Measurements from ENCODE around the gene TAOK3. TPM values are rescaled to one million over a fixed set of nuclear protein-coding genes. Genes with fewer than 3 reads are reported as not detected.

The TAOK3 gene
- total RNA-seq, 4 donors from 2014 or later, result 91.2 to 111 (median 93.2) TPM

DNA sequence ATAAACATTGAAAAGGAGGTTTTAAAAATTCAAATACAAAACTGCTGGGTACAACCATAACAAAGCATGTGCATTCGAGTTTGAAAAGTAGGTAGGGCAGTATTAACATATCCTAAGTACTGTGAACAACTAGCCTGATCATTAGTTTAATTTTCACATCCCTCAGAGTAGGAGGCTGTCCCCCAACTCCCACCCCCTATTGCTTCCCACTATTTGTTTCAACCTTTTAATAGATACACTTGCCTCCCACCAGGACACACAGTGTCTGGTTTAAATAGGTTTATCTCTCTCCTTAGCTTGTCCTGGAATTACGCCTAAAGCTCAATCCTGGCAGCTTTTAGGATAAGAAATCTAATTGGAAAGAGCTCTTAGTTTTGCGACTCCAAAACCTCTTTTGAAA, 2.1 kb downstream of the TAOK3 start:
- Histone ChIP-seq H3K4me1 (peaks cover 0 to 30% (median 4%) of the 10 kb centered on the region in 4 donors), H3K36me3 (no peaks in the 10 kb centered on the region), H3K27ac (no peak overlapping the region), H3K27me3 (no peaks in the 10 kb centered on the region), H3K4me3 (peak overlapping the region in 2 of 4 donors; percentile 89 to 96), H3K9me3 (no peaks in the 10 kb centered on the region)
- DNase-seq, result no peak
- TF ChIP-seq POLR2A (IDR thresholded peaks at IDR 0.05), result no peak
- no peak for TF ChIP-seq CTCF (IDR thresholded peaks at IDR 0.05)

GRCh38 chr12:118368821-118369220, 3.9 kb downstream of the TAOK3 start:
- no peak for TF ChIP-seq CTCF (IDR thresholded peaks at IDR 0.05)
- TF ChIP-seq POLR2A (IDR thresholded peaks at IDR 0.05), result no peak
- Histone ChIP-seq H3K9me3 (no peaks in the 10 kb centered on the region), H3K27ac (no peak overlapping the region), H3K4me3 (no peak overlapping the region), H3K36me3 (no peaks in the 10 kb centered on the region), H3K4me1 (peaks cover 0 to 20% (median 3%) of the 10 kb centered on the region in 4 donors), H3K27me3 (no peaks in the 10 kb centered on the region)
- no peak for DNase-seq

- Histone ChIP-seq H3K27me3 (no peaks in the 10 kb centered on the region), H3K27ac (no peak overlapping the region), H3K36me3 (no peaks in the 10 kb centered on the region), H3K9me3 (no peaks in the 10 kb centered on the region), H3K4me1 (peaks cover 0 to 17% (median 7%) of the 10 kb centered on the region in 4 donors), H3K4me3 (no peak overlapping the region)
- TF ChIP-seq CTCF (IDR thresholded peaks at IDR 0.05) (no peak), POLR2A (IDR thresholded peaks at IDR 0.05) (no peak)
- DNase-seq, result no peak
These were observed 10.8 kb downstream of the TAOK3 start for GRCh38 chr12:118361889-118362288.

DNA sequence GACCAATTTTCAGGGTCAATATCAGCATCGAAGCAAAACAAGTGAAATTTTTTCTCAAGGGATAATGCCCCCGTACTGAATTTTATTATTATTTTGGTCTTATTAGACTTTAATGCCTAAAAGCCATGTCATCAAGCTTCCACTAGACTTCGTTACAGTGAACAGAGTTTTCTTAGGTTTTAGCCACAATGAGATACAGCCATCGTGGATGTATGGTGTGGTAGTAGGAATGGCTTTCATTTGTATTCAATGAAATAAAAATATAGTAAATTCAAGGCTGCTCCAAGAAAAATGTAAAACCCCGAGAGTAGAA, 11.7 kb downstream of the TAOK3 start:
- H3K4me3 ChIP-seq, result no peak overlapping the region
- H3K9me3 ChIP-seq, result no peaks in the 10 kb centered on the region
- TF ChIP-seq CTCF (IDR thresholded peaks at IDR 0.05) (no peak), POLR2A (IDR thresholded peaks at IDR 0.05) (no peak)
- peaks cover 0 to 26% (median 7%) of the 10 kb centered on the region in 4 donors for H3K4me1 ChIP-seq
- no peak overlapping the region for H3K27ac ChIP-seq
- H3K36me3 ChIP-seq, result no peaks in the 10 kb centered on the region
- no peak for DNase-seq
- no peaks in the 10 kb centered on the region for H3K27me3 ChIP-seq

DNA sequence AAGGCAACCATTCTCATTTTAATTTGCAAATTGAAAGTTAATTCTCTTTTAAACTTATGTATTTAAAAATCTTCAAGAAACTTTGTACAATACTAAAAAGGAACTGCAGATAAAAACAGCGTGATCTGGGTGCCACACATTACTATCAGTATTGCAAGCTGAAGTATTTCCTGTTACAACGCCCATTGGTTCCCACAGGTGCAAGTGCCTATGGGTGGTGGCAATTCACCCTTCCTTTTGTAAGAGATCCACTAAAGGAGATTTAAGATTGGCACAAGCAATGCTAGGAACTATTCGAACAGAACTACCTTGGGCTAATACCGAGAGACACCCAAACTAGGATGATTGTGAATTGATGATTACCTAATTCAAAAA, 13.2 kb downstream of the TAOK3 start:
- no peaks in the 10 kb centered on the region for H3K9me3 ChIP-seq
- no peaks in the 10 kb centered on the region for H3K36me3 ChIP-seq
- TF ChIP-seq POLR2A (IDR thresholded peaks at IDR 0.05) (no peak), CTCF (IDR thresholded peaks at IDR 0.05) (no peak)
- peaks cover 0 to 30% (median 7%) of the 10 kb centered on the region in 4 donors for H3K4me1 ChIP-seq
- peak overlapping the region; percentile 50 to 72 (median 56) for H3K27ac ChIP-seq
- no peaks in the 10 kb centered on the region for H3K27me3 ChIP-seq
- peak in 2 of 3 donors; percentile 41 to 64 for DNase-seq
- peak overlapping the region; percentile 26 to 37 (median 30) for H3K4me3 ChIP-seq

Measured in Peyer's patch (tissue), 4 donors.